ENCODE results near the gene ZNF821. TPM values are rescaled to one million over a fixed set of nuclear protein-coding genes. Genes with fewer than 3 reads are reported as not detected.
"Not testable (repeated sequence)": the region's sequence is repeated elsewhere in the genome, so short reads cannot be mapped to it uniquely, and the experiment has no call there.

The ZNF821 gene
- total RNA-seq, 1 donor from 2014 or later = not detected

- H3K27ac ChIP-seq = no peak overlapping the region
- H3K36me3 ChIP-seq = peaks cover under 1 to 5% of the 10 kb centered on the region in 2 donors
- H3K4me3 ChIP-seq = no peak overlapping the region
- H3K4me1 ChIP-seq = peaks cover 0 to 7% of the 10 kb centered on the region in 2 donors
- H3K27me3 ChIP-seq = no peaks in the 10 kb centered on the region
- DNase-seq (ENCODE audit: low spot score in 2 of 2) = no peak
- TF ChIP-seq CTCF (IDR thresholded peaks at IDR 0.05) = no peak
- intact Hi-C loops (cut with DNase I) = no loop called here
- H3K9me3 ChIP-seq = no peaks in the 10 kb centered on the region
These were observed 40.4 kb downstream of the ZNF821 start for GRCh38 chr16:71843572-71843971.

GRCh38 chr16:71840052-71840451 is 43.9 kb downstream of the ZNF821 start:
- Histone ChIP-seq H3K27me3 (no peaks in the 10 kb centered on the region), H3K4me1 (peaks cover 0 to 1% of the 10 kb centered on the region in 2 donors), H3K9me3 (no peaks in the 10 kb centered on the region), H3K27ac (no peak overlapping the region), H3K4me3 (no peak overlapping the region), H3K36me3 (no peaks in the 10 kb centered on the region)
- DNase-seq (ENCODE audit: low spot score in 2 of 2) = no peak
- intact Hi-C loops (cut with DNase I) = no loop called here
- no peak for TF ChIP-seq CTCF (IDR thresholded peaks at IDR 0.05)

GRCh38 chr16:71837150-71837549 is 46.8 kb downstream of the ZNF821 start:
- no peak for DNase-seq (ENCODE audit: low spot score in 2 of 2)
- intact Hi-C loops (cut with DNase I) = no loop called here
- TF ChIP-seq CTCF (IDR thresholded peaks at IDR 0.05) = no peak

GRCh38 chr16:71834291-71834690 is 49.7 kb downstream of the ZNF821 start:
- Histone ChIP-seq H3K4me3 (no peak overlapping the region), H3K27me3 (no peaks in the 10 kb centered on the region), H3K9me3 (no peaks in the 10 kb centered on the region), H3K4me1 (no peaks in the 10 kb centered on the region), H3K36me3 (no peaks in the 10 kb centered on the region), H3K27ac (no peak overlapping the region)
- intact Hi-C loops (cut with DNase I) = no loop called here
- TF ChIP-seq CTCF (IDR thresholded peaks at IDR 0.05) = no peak
- no peak for DNase-seq (ENCODE audit: low spot score in 2 of 2)

More at GRCh38 chr16:71837150-71837549, 46.8 kb downstream of the ZNF821 start:
- Histone ChIP-seq H3K4me1 (no peaks in the 10 kb centered on the region), H3K27ac (no peak overlapping the region), H3K36me3 (no peaks in the 10 kb centered on the region), H3K9me3 (no peaks in the 10 kb centered on the region), H3K4me3 (no peak overlapping the region), H3K27me3 (no peaks in the 10 kb centered on the region)

GRCh38 chr16:71832112-71832511 is 51.9 kb downstream of the ZNF821 start:
- H3K27ac ChIP-seq; intact Hi-C loops (cut with DNase I); H3K27me3 ChIP-seq; DNase-seq (ENCODE audit: low spot score in 2 of 2); H3K9me3 ChIP-seq; H3K4me3 ChIP-seq; H3K36me3 ChIP-seq; H3K4me1 ChIP-seq: not testable (repeated sequence)

GRCh38 chr16:71831698-71832097 is 52.3 kb downstream of the ZNF821 start:
- intact Hi-C loops (cut with DNase I); H3K27me3 ChIP-seq; DNase-seq (ENCODE audit: low spot score in 2 of 2): not testable (repeated sequence)

GRCh38 chr16:71830359-71830758 is 53.6 kb downstream of the ZNF821 start:
- no peaks in the 10 kb centered on the region for H3K9me3 ChIP-seq
- H3K27ac ChIP-seq = no peak overlapping the region
- H3K4me1 ChIP-seq = no peaks in the 10 kb centered on the region
- TF ChIP-seq CTCF (IDR thresholded peaks at IDR 0.05) = no peak
- no peaks in the 10 kb centered on the region for H3K36me3 ChIP-seq
- no peak overlapping the region for H3K4me3 ChIP-seq
- intact Hi-C loops (cut with DNase I) = no loop called here
- no peak for DNase-seq (ENCODE audit: low spot score in 2 of 2)
- no peaks in the 10 kb centered on the region for H3K27me3 ChIP-seq

More at GRCh38 chr16:71831698-71832097, 52.3 kb downstream of the ZNF821 start:
- H3K4me3 ChIP-seq, H3K27ac ChIP-seq, H3K4me1 ChIP-seq, H3K36me3 ChIP-seq, H3K9me3 ChIP-seq: not testable (repeated sequence)

Data from ascending aorta (tissue), 2 donors.